Epithelial cell of esophagus (primary cell): ENCODE results near the gene KRT12.
A peak's percentile ranks its signal among the peaks of the same experiment; 100 is the strongest.

Experiments
- DNase-seq: peaks from one replicate; pipeline ENCODE4 v3.0.0; 2010; ENCODE audit warnings: low read depth
- H3K4me3 ChIP-seq: 2 replicates; pipeline ENCODE4 v1.5.1; 2011; ENCODE audit warnings: mild to moderate bottlenecking, low read length, control low read depth
- TF ChIP-seq, protein P1 (sequence below): IDR thresholded peaks from 2 replicates; pipeline ENCODE4 v1.5.1; 2011; ENCODE audit warnings: low read depth, mild to moderate bottlenecking, low read length, control low read depth, inconsistent platforms; ENCODE audit not compliant: insufficient read depth; ENCODE audit errors: missing control alignments

Gene KRT12

DNA sequence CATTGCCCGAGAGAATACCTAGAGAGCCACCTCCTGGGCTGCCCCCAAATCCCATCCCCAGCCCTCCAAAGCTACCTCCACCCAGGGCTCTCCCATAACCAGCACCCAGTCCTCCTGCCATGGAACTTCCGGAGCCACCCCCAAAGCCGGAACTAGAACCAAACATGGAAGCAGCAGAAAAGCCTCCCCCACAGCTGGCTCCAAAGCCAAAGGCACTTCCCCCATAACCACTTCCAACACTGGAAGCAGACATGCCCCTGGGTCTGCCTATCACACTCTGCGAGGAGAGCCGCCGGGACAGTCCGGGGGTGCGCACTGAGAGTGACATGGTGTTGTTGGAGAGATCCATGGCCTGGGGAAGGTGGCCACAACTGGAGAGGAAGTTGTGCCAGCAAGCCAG lies at the start of gene KRT12:
Gene KRT12 (minus strand): TSS at position 386 of the 400 bp plus-strand sequence. CDS start 37 bp downstream, at position 349.
- TF ChIP-seq, protein P1, sequence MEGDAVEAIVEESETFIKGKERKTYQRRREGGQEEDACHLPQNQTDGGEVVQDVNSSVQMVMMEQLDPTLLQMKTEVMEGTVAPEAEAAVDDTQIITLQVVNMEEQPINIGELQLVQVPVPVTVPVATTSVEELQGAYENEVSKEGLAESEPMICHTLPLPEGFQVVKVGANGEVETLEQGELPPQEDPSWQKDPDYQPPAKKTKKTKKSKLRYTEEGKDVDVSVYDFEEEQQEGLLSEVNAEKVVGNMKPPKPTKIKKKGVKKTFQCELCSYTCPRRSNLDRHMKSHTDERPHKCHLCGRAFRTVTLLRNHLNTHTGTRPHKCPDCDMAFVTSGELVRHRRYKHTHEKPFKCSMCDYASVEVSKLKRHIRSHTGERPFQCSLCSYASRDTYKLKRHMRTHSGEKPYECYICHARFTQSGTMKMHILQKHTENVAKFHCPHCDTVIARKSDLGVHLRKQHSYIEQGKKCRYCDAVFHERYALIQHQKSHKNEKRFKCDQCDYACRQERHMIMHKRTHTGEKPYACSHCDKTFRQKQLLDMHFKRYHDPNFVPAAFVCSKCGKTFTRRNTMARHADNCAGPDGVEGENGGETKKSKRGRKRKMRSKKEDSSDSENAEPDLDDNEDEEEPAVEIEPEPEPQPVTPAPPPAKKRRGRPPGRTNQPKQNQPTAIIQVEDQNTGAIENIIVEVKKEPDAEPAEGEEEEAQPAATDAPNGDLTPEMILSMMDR: no peak
- H3K4me3 ChIP-seq: no peak within 1 kb of the TSS
- DNase-seq: no peak

DNA sequence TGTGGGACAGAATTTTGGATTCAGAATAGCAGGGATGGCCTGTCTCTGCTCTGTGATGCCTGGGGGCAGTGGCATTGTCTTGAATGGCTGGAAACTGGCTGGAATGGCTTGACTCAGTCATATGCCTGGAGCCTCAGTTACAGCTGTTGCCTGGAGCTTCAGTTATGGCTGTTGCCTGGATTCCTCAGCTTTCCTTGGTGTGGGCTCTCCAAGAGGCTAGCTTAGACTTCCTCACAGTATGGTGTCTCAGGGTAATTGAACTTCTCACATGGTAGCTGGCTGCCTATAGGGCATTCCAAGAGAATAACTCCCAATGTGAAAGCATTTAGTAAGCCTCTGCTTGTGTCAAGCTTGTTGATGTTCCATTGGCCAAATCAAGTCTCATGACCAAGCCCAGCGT lies 49.3 kb upstream of the KRT12 start:
- H3K4me3 ChIP-seq: no peak overlapping the region
- DNase-seq: no peak
- TF ChIP-seq, protein P1: no peak

DNA sequence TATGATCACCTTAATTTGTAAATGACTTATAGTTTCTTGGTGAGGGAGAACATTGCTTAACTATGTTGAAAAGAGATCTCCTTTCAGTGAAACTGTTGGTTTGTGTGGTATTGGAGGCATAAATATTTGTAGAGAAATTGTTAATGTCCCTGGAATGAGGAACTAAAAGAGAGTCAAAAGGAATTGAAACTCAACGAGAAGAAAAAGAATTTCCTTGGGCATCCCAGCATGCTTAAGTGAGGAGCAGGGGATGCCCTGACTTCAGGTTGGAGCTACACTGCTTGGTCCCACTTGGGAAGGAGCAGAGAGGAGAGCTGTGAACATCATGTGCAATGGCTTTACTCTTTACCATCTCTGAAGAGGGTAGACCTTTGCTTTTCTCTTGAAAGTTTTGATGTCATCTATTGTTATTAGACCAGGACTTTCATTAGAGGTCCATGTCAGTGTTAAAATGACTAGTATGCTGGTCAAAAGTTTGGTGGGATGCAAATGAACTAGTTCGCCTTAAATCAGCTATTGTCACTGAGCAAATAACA lies 48.8 kb upstream of the KRT12 start:
- TF ChIP-seq, protein P1: no peak
- no peak overlapping the region for H3K4me3 ChIP-seq
- peak; percentile 82 for DNase-seq

DNA sequence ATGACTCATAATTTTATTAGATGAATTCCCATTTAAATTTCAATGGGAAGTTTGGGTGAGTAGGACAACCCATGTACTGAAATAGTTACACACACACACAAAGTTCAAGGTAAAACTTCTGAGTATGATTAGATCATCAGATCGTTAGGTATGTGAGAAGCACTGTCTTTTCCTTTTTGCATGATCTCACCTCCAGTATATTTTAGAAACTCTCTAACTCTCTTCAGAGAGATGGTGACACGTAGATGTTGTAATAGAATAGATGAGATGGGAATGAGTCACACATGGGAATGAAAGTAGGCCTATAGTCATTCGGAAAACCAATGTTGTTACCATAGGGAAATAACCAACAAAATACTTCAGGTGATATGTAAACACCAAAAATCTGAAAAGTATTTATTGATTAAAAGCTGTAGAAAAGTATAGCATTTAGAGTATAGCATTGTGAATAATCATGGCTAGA lies 48.2 kb upstream of the KRT12 start:
- peak; percentile 97 for DNase-seq
- H3K4me3 ChIP-seq: no peak overlapping the region
- TF ChIP-seq, protein P1: no peak

DNA sequence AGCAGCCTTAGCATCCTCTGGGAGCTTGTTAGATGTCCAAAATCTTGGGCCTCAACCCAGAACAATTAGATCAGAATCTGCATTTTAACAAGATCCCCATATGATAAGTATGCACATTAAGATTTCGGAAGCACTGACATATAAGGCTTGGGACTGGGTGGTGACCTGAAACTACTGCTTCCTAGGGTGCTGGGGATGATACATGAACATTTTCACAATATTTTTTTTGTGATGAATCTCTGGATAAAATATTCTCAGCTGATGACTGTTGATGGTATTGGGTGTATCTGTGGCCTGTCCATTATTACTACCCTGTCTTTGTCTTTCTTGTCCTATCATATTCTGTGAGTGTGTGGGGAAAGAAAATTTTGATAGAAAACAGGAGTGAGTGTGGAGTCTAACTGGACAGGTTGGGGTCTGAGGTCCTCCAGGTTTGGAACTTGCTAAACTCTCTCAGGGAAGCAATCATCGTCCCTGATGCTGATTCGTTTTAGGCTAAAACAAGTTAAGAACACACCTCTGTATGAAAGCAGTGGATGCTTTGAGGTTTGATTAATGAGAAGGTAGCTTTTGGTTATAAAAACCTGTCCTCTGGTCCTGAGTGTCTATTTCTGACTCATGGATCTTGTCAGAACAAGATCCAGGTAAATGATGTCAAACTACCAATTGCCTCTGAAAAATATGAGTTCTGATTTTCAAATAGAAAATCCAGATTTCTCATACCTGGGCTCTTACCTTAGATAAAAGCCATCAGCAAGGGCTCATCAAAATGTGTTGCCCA lies 47.2 kb upstream of the KRT12 start:
- DNase-seq: peak; percentile 86
- no peak overlapping the region for H3K4me3 ChIP-seq
- TF ChIP-seq, protein P1: no peak

DNA sequence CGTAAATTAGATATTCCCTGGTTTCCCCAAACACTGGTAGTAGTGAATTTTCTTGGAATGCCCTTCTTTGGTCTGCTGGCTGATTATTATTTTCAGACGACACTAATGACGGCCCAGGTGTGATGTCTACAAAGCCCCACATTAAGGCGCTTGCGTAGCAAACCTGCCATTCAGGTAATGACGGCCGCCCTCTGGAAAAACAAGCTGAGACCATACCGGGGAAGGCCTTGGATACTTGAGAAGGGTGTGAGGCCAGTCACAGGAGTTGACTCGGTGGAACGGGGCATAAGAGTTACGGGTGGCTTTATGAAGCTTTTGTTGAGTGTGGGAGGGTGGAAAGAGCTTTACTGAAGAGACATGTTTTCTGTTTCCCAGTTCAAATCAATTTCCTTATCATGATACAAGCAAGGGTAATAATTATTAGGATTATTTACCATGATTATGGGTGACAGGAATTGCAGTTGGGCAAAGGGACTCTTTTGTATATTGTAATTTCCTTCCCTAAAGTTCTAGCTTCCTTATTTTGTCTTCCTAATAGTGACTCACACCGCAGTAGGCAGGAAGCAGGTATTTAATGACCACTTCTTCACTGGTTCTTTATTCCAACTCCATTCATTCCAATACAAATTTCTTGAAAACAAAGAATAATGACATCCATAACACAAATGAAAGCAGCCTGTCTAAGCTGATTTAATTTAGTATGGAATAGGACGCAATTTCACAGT lies 45.6 kb upstream of the KRT12 start:
- TF ChIP-seq, protein P1: no peak
- no peak overlapping the region for H3K4me3 ChIP-seq
- DNase-seq: peak; percentile 51

DNA sequence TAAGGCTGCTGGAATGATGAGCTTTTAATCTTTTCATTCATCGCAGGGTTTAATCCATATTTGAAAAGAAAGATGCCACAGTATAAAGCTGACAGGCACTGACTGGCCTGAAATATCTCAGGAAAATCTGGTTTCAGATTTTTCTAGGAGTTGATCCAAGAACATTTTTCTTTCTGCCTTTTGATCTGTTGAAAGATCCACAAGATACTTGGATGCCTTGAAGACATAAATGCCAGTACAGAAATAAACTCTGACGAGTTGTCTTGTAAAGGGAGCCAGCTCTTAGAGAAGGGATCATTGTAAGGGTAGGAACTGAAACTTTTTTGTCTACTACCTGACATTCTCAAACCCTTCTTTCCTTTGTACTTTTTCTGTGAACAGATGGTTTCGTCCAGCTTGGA lies 43.4 kb upstream of the KRT12 start:
- H3K4me3 ChIP-seq: peak overlapping the region; percentile 14
- TF ChIP-seq, protein P1: no peak
- DNase-seq: peak; percentile 78
